Vagina (tissue), 2 donors: ENCODE results near the gene FSTL3.

Experiments used
- CTCF ChIP-seq, 3 experiments: fragments of 450-650 bp in 2 of 3; fragments of 200-600 bp in 1 of 3; sonication (generic) in 1 of 3; IDR thresholded peaks; one replicate each; pipeline ENCODE4 v1.5.1; 2017 to 2019; ENCODE audit warnings: antibody characterized with exemption in 3 of 3, mild to moderate bottlenecking in 2 of 3, moderate library complexity in 2 of 3
- POLR2A ChIP-seq, 2 donors: fragments of 450-650 bp; IDR thresholded peaks; one replicate each; pipeline ENCODE4 v1.6.1; 2017; ENCODE audit warnings: antibody characterized with exemption in 2 of 2, mild to moderate bottlenecking in 2 of 2, moderate library complexity in 2 of 2
- POLR2AphosphoS5 ChIP-seq, 2 donors: sonication (generic); formaldehyde crosslinking; IDR thresholded peaks; one replicate each; pipeline ENCODE4 v1.9.0; 2017; ENCODE audit warnings: antibody characterized with exemption in 2 of 2, mild to moderate bottlenecking in 2 of 2, low read depth in 1 of 2; ENCODE audit not compliant: insufficient read depth in 1 of 2

- TF ChIP-seq POLR2A (IDR thresholded peaks at IDR 0.05) (no peak), CTCF (IDR thresholded peaks at IDR 0.05) (no peak), POLR2AphosphoS5 (IDR thresholded peaks at IDR 0.05; ENCODE audit: insufficient read depth in 1 of 2, low read depth in 1 of 2) (peak in 1 of 2 donors; percentile 46)
Observed at GRCh38 chr19:639253-640160, 36.7 kb upstream of the FSTL3 start, which contains the start of gene FGF22.
